GM23338 (cell line): ENCODE data around the gene RNF207.

Experiments
- CREB1 ChIP-seq: fragments of 250-450 bp; sonication (Bioruptor Pico); IDR thresholded peaks from 2 replicates; pipeline ENCODE4 v1.5.0; 2020; ENCODE audit warnings: low read depth, mild to moderate bottlenecking, moderate library complexity
- CTCF ChIP-seq, 2 experiments: fragments of 200-600 bp in 1 of 2; sonication (generic) in 1 of 2; conservative IDR thresholded peaks; 2 replicates each; pipeline versions ENCODE4 v1.5.1 to v1.6.1; 2016 to 2017; ENCODE audit warnings: antibody characterized with exemption in 2 of 2, low read depth in 2 of 2, mild to moderate bottlenecking in 2 of 2, moderate library complexity in 1 of 2
- ETS1 ChIP-seq: IDR thresholded peaks from 2 replicates; pipeline ENCODE4 v1.6.1; 2016; ENCODE audit warnings: antibody characterized with exemption
- EZH2 ChIP-seq: fragments of 200-600 bp; sonication (generic); IDR thresholded peaks from one replicate; pipeline ENCODE4 v1.8.0; 2017; ENCODE audit warnings: antibody characterized with exemption, mild to moderate bottlenecking, low read depth; ENCODE audit not compliant: unreplicated experiment
- EZH2phosphoT487 ChIP-seq: fragments of 200-600 bp; sonication (generic); IDR thresholded peaks from one replicate; pipeline ENCODE4 v1.8.1; 2018; ENCODE audit warnings: antibody characterized with exemption; ENCODE audit not compliant: unreplicated experiment
- JUNB ChIP-seq: IDR thresholded peaks from one replicate; pipeline ENCODE4 v1.6.1; 2016; ENCODE audit warnings: antibody characterized with exemption; ENCODE audit not compliant: unreplicated experiment
- NANOG ChIP-seq: IDR thresholded peaks from 2 replicates; pipeline ENCODE4 v1.6.1; 2016; ENCODE audit warnings: antibody characterized with exemption, borderline replicate concordance
- POLR2AphosphoS5 ChIP-seq: IDR thresholded peaks from 2 replicates; pipeline ENCODE4 v1.6.1; 2016; ENCODE audit warnings: antibody characterized with exemption, low read depth
- REST ChIP-seq: IDR thresholded peaks from one replicate; pipeline ENCODE4 v1.6.1; 2018; ENCODE audit warnings: antibody characterized with exemption; ENCODE audit not compliant: unreplicated experiment
- ZNF114 ChIP-seq: fragments of 250-450 bp; sonication (Bioruptor Pico); IDR thresholded peaks from 2 replicates; pipeline ENCODE4 v1.5.0; 2020; ENCODE audit warnings: mild to moderate bottlenecking, moderate library complexity
- ZNF331 ChIP-seq: fragments of 250-450 bp; sonication (Bioruptor Pico); IDR thresholded peaks from 2 replicates; pipeline ENCODE4 v1.5.0; 2020; ENCODE audit warnings: low read depth, mild to moderate bottlenecking, moderate library complexity

- TF ChIP-seq CTCF (conservative IDR thresholded peaks at IDR 0.05; ENCODE audit: low read depth in 2 of 2) (no peak), EZH2 (no peak), REST (no peak), POLR2AphosphoS5 (no peak), ZNF114 (no peak), NANOG (no peak), CREB1 (CRISPR knock-in tag) (no peak), ZNF331 (CRISPR knock-in tag) (no peak), EZH2phosphoT487 (no peak), ETS1 (no peak), JUNB (no peak)
These were observed 56.9 kb downstream of the RNF207 start for GRCh38 chr1:6262555-6263420.
